Prostate gland (tissue), 2 donors: ENCODE measurements around the gene SSUH2. TPM values are rescaled to one million over a fixed set of nuclear protein-coding genes. Genes with fewer than 3 reads are reported as not detected.

Experiments
- DNase-seq: peaks from one replicate; pipeline ENCODE4 v3.0.0-alpha.2; 2019; ENCODE audit warnings: low spot score
- H3K27ac ChIP-seq, 2 donors: fragments of 200-600 bp; sonication (generic); 2 replicates each; pipeline ENCODE4 v1.5.1; 2017 to 2019
- H3K27me3 ChIP-seq: fragments of 200-600 bp; sonication (generic); replicated peaks from 2 replicates; pipeline ENCODE4 v1.5.1; 2019; ENCODE audit not compliant: insufficient read depth
- H3K36me3 ChIP-seq, 2 donors: fragments of 200-600 bp; sonication (generic); 1 replicate in 1 of 2; 2 replicates in 1 of 2; pipeline versions ENCODE4 v1.5.1 to v1.8.1; 2017 to 2019
- H3K4me1 ChIP-seq: fragments of 200-600 bp; sonication (generic); replicated peaks from 2 replicates; pipeline ENCODE4 v1.5.1; 2019
- H3K4me3 ChIP-seq, 2 donors: fragments of 200-600 bp; sonication (generic); 2 replicates each; pipeline ENCODE4 v1.5.1; 2017 to 2019
- H3K9me3 ChIP-seq: fragments of 200-600 bp; sonication (generic); 2 replicates; pipeline ENCODE4 v1.5.1; 2017
- POLR2A ChIP-seq: fragments of 450-650 bp; IDR thresholded peaks from one replicate; pipeline ENCODE4 v1.6.1; 2016; ENCODE audit warnings: antibody characterized with exemption, mild to moderate bottlenecking
- POLR2AphosphoS5 ChIP-seq: sonication (generic); formaldehyde crosslinking; IDR thresholded peaks from one replicate; pipeline ENCODE4 v1.6.1; 2017; ENCODE audit warnings: antibody characterized with exemption
- WGBS: methylation state at CpG from one replicate; pipeline ENCODE4 v1.1.5; 2018; 5-methylcytosine and 5-hydroxymethylcytosine counted together
- intact Hi-C: fragments of 100-400 bp; cut with DNase I; formaldehyde crosslinking; loops from one replicate; pipeline ENCODE4 v1.14.2; 2022
- total RNA-seq, 2 donors: library from RNA; depleted of rRNA; stranded (reverse); fragments of >200 nt; gene quantifications; one replicate each; pipeline ENCODE4 v1.1.0, GENCODE V29; 2016
- TF ChIP-seq, protein P1 (sequence below), 4 experiments: fragments of 200-600 bp in 2 of 4; fragments of 450-650 bp in 2 of 4; sonication (generic) in 2 of 4; IDR thresholded peaks; 1 replicate in 3 of 4; 2 replicates in 1 of 4; pipeline ENCODE4 v1.5.1; 2016 to 2019; ENCODE audit warnings: antibody characterized with exemption in 4 of 4, mild to moderate bottlenecking in 2 of 4, moderate library complexity in 2 of 4

SSUH2 gene
- total RNA-seq, 2 donors from 2014 or later = 0.27 to 2.6 TPM

DNA sequence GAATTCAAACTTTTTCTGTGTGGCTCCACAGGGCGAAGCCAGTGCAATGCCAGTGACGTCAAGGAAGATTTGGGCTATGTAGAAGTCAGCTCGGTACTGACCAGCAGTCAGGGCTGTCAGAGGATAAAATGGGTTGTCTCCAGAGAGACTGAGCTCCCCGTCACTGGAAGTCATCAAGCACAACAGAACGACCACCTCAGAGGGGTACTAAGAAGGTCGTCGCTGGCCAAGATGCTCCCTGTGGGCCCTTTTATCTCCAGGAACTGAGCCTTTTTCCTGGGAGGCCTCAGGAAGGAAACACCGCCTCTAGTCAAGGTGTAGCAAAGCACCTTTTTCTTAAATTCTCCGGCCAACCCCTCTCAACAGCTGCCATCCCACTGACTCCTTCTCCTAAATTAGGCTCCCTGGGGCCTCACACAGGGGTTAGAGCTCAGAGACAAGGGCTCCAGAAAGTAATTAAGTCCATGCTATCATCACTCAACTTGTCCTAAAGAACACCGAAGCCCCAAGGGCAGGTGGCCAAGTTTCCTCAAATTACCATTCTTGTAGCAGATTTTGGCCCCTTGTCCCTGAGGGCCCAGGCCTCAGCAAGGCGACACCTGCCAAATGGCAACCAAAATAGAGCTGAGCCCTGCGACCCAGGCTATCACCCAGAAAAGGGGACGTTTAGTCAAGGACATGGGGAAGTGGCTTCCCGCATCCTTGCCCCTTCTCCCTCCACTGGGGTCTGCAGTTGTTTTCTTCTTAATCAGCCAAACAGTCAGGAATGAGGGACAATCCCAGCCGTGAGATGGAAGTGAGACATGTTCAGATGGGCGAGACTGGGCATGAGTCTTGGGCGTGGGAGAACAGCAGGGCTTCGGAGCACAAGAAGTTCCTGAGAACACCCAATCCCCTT is 48.0 kb downstream of the SSUH2 start:
- Histone ChIP-seq H3K4me1 (no peaks in the 10 kb centered on the region), H3K36me3 (no peaks in the 10 kb centered on the region), H3K27ac (no peak overlapping the region), H3K27me3 (no peaks in the 10 kb centered on the region), H3K9me3 (no peaks in the 10 kb centered on the region), H3K4me3 (no peak overlapping the region)
- DNase-seq = no peak
- 81% methylated on average over 18 of the region's 18 CpGs for WGBS
- TF ChIP-seq POLR2A (no peak), POLR2AphosphoS5 (no peak)
- TF ChIP-seq, protein P1, sequence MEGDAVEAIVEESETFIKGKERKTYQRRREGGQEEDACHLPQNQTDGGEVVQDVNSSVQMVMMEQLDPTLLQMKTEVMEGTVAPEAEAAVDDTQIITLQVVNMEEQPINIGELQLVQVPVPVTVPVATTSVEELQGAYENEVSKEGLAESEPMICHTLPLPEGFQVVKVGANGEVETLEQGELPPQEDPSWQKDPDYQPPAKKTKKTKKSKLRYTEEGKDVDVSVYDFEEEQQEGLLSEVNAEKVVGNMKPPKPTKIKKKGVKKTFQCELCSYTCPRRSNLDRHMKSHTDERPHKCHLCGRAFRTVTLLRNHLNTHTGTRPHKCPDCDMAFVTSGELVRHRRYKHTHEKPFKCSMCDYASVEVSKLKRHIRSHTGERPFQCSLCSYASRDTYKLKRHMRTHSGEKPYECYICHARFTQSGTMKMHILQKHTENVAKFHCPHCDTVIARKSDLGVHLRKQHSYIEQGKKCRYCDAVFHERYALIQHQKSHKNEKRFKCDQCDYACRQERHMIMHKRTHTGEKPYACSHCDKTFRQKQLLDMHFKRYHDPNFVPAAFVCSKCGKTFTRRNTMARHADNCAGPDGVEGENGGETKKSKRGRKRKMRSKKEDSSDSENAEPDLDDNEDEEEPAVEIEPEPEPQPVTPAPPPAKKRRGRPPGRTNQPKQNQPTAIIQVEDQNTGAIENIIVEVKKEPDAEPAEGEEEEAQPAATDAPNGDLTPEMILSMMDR (IDR thresholded peaks at IDR 0.05) = no peak
- intact Hi-C loops = no loop called here

- H3K36me3 ChIP-seq = no peaks in the 10 kb centered on the region
- TF ChIP-seq, protein P1 (IDR thresholded peaks at IDR 0.05) = no peak
- no peak for TF ChIP-seq POLR2A
- no peak for TF ChIP-seq POLR2AphosphoS5
- no peak overlapping the region for H3K27ac ChIP-seq
- intact Hi-C loops = no loop called here
- no peaks in the 10 kb centered on the region for H3K9me3 ChIP-seq
- no peak overlapping the region for H3K4me3 ChIP-seq
- no peaks in the 10 kb centered on the region for H3K4me1 ChIP-seq
- WGBS = 88% methylated on average over 9 of the region's 9 CpGs
- DNase-seq = no peak
- no peaks in the 10 kb centered on the region for H3K27me3 ChIP-seq
These were observed 48.9 kb downstream of the SSUH2 start for GRCh38 chr3:8595695-8596115.

DNA sequence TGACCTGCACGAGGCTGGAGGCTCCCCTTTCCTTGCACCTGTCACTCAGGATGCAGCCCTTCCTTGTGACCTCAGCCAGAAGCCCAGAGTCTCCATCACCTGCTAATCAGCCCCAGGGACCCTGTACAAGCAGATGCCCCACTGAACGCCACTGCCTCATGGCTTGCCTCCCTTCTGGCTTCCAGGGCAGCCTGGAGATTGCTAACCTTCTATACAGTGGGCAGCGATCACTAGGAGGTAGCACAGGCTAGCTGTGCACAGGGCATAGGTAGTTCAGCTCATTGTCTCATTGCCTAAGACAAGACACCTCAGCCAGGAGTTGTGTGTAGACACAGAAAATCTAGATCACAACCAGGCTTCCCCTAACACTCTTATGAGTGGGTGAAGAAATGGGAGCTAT is 49.3 kb downstream of the SSUH2 start:
- Histone ChIP-seq H3K9me3 (no peaks in the 10 kb centered on the region), H3K4me3 (no peak overlapping the region), H3K36me3 (no peaks in the 10 kb centered on the region), H3K27ac (no peak overlapping the region), H3K27me3 (no peaks in the 10 kb centered on the region), H3K4me1 (no peaks in the 10 kb centered on the region)
- TF ChIP-seq, protein P1 (IDR thresholded peaks at IDR 0.05) = no peak
- no peak for TF ChIP-seq POLR2AphosphoS5
- no peak for TF ChIP-seq POLR2A
- DNase-seq = no peak
- intact Hi-C loops = no loop called here
- 85% methylated on average over 3 of the region's 3 CpGs for WGBS

GRCh38 chr3:8593021-8593827 is 51.4 kb downstream of the SSUH2 start:
- H3K36me3 ChIP-seq = no peaks in the 10 kb centered on the region
- TF ChIP-seq POLR2A (no peak), POLR2AphosphoS5 (no peak)
- TF ChIP-seq, protein P1 (IDR thresholded peaks at IDR 0.05) = no peak
- no peaks in the 10 kb centered on the region for H3K4me1 ChIP-seq
- DNase-seq = no peak
- intact Hi-C loops = no loop called here
- no peaks in the 10 kb centered on the region for H3K27me3 ChIP-seq
- no peaks in the 10 kb centered on the region for H3K9me3 ChIP-seq
- no peak overlapping the region for H3K4me3 ChIP-seq
- WGBS = 94% methylated on average over 9 of the region's 9 CpGs
- no peak overlapping the region for H3K27ac ChIP-seq
